Parathyroid adenoma (tissue), 2 donors: Measurements from ENCODE around the gene CTBP2.

Experiments used
- H2AFZ ChIP-seq: fragments of 300-600 bp; sonication (generic); one replicate; pipeline ENCODE4 v1.7.0; 2017; ENCODE audit warnings: antibody characterized with exemption, mild to moderate bottlenecking
- H3K27ac ChIP-seq: fragments of 300-600 bp; sonication (generic); one replicate; pipeline ENCODE4 v1.7.0; 2017
- H3K27me3 ChIP-seq: fragments of 300-600 bp; sonication (generic); one replicate; pipeline ENCODE4 v1.7.0; 2017; ENCODE audit warnings: low read length; ENCODE audit not compliant: control insufficient read depth, insufficient read depth
- H3K36me3 ChIP-seq: fragments of 300-600 bp; sonication (generic); one replicate; pipeline ENCODE4 v1.7.0; 2017; ENCODE audit warnings: low read length; ENCODE audit not compliant: control insufficient read depth, insufficient read depth
- H3K4me1 ChIP-seq: fragments of 300-600 bp; sonication (generic); one replicate; pipeline ENCODE4 v1.7.0; 2017; ENCODE audit warnings: control low read depth
- H3K4me2 ChIP-seq: fragments of 300-600 bp; sonication (generic); one replicate; pipeline ENCODE4 v1.7.0; 2017; ENCODE audit warnings: low read length
- H3K4me3 ChIP-seq: fragments of 300-600 bp; sonication (generic); one replicate; pipeline ENCODE4 v1.7.0; 2017; ENCODE audit warnings: low read depth, low read length
- H3K79me2 ChIP-seq: fragments of 300-600 bp; sonication (generic); one replicate; pipeline ENCODE4 v1.7.0; 2017; ENCODE audit warnings: control low read depth
- H3K9ac ChIP-seq: fragments of 300-600 bp; sonication (generic); one replicate; pipeline ENCODE4 v1.7.0; 2017; ENCODE audit warnings: mild to moderate bottlenecking
- H3K9me3 ChIP-seq: fragments of 300-600 bp; sonication (generic); one replicate; pipeline ENCODE4 v1.7.0; 2017; ENCODE audit warnings: low read length; ENCODE audit not compliant: control insufficient read depth
- TF ChIP-seq, protein P1 (sequence below): fragments of 300-600 bp; sonication (generic); IDR thresholded peaks from one replicate; pipeline ENCODE4 v1.7.0; 2017; ENCODE audit warnings: antibody characterized with exemption, mild to moderate bottlenecking
- donor health status: primary hyperparathyroidism.

Gene CTBP2

GRCh38 chr10:125175807-125176206 is 15.4 kb upstream of the CTBP2 start:
- TF ChIP-seq, protein P1, sequence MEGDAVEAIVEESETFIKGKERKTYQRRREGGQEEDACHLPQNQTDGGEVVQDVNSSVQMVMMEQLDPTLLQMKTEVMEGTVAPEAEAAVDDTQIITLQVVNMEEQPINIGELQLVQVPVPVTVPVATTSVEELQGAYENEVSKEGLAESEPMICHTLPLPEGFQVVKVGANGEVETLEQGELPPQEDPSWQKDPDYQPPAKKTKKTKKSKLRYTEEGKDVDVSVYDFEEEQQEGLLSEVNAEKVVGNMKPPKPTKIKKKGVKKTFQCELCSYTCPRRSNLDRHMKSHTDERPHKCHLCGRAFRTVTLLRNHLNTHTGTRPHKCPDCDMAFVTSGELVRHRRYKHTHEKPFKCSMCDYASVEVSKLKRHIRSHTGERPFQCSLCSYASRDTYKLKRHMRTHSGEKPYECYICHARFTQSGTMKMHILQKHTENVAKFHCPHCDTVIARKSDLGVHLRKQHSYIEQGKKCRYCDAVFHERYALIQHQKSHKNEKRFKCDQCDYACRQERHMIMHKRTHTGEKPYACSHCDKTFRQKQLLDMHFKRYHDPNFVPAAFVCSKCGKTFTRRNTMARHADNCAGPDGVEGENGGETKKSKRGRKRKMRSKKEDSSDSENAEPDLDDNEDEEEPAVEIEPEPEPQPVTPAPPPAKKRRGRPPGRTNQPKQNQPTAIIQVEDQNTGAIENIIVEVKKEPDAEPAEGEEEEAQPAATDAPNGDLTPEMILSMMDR, result no peak
- Histone ChIP-seq H3K4me2 (no peak overlapping the region), H3K9me3 (no peaks in the 10 kb centered on the region), H2AFZ (no peak overlapping the region), H3K9ac (no peak overlapping the region), H3K36me3 (no peaks in the 10 kb centered on the region), H3K27ac (no peak overlapping the region), H3K27me3 (no peaks in the 10 kb centered on the region), H3K79me2 (no peaks in the 10 kb centered on the region), H3K4me3 (no peak overlapping the region), H3K4me1 (no peaks in the 10 kb centered on the region)

- no peak overlapping the region for H2AFZ ChIP-seq
- no peak overlapping the region for H3K9ac ChIP-seq
- H3K27ac ChIP-seq, result no peak overlapping the region
- no peak overlapping the region for H3K4me2 ChIP-seq
- H3K9me3 ChIP-seq, result no peaks in the 10 kb centered on the region
- H3K4me1 ChIP-seq, result no peaks in the 10 kb centered on the region
- H3K79me2 ChIP-seq, result no peaks in the 10 kb centered on the region
- TF ChIP-seq, protein P1, result no peak
- H3K27me3 ChIP-seq, result no peaks in the 10 kb centered on the region
- H3K4me3 ChIP-seq, result no peak overlapping the region
- no peaks in the 10 kb centered on the region for H3K36me3 ChIP-seq
Measured at GRCh38 chr10:125174360-125174759, 14.0 kb upstream of the CTBP2 start.

- Histone ChIP-seq H3K27ac (no peak overlapping the region), H3K9me3 (no peaks in the 10 kb centered on the region), H3K27me3 (no peaks in the 10 kb centered on the region), H2AFZ (no peak overlapping the region), H3K79me2 (no peaks in the 10 kb centered on the region), H3K36me3 (no peaks in the 10 kb centered on the region), H3K9ac (no peak overlapping the region), H3K4me1 (peaks cover 5% of the 10 kb centered on the region), H3K4me2 (no peak overlapping the region), H3K4me3 (no peak overlapping the region)
- TF ChIP-seq, protein P1, result no peak
Measured at GRCh38 chr10:125172694-125173093, 12.3 kb upstream of the CTBP2 start.

DNA sequence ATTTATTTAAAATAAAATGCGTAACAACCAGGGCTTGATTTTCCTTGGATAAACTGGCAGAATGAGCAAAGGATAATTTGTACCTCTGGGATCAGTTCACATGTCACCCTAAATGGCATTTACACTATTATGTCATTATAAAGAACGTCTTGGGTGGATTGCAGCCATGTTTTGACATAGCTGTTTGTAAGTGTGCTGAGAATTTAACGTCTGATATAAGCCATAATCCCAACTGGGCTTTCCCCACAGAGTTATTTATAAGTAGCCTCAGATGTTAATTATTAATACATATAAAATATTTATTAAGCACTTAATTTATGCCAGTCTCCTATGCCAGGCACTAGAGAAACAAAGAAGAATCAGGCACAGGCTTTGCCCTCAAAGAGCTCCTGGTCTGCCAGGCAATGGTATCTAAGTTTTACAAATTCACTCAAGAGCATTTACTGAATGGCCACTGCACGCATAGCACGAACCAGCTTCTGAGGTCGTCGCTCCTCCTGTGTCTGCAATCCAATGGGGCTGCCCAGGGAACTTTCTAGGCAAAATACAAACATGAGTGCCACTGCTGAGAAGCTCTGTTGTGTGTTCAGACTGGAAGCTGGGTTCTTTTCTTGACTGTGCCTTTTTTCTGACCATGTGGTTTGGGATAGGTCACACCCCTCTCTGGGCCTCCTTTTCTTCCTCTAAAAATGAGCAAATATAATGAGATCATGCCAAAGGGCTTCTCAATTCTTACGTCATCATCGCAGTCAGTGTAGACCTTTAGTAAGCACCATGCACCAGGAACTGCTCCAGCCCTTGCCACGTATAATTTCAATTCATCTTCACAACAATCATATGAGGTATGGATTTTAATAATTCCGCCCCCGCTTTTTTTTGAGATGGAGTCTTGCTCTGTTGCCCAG is 11.3 kb upstream of the CTBP2 start:
- Histone ChIP-seq H3K9me3 (no peaks in the 10 kb centered on the region), H3K79me2 (no peaks in the 10 kb centered on the region), H2AFZ (no peak overlapping the region), H3K27me3 (no peaks in the 10 kb centered on the region), H3K4me1 (peaks cover 5% of the 10 kb centered on the region), H3K36me3 (no peaks in the 10 kb centered on the region), H3K9ac (no peak overlapping the region), H3K27ac (no peak overlapping the region), H3K4me2 (no peak overlapping the region), H3K4me3 (no peak overlapping the region)
- TF ChIP-seq, protein P1, result no peak

DNA sequence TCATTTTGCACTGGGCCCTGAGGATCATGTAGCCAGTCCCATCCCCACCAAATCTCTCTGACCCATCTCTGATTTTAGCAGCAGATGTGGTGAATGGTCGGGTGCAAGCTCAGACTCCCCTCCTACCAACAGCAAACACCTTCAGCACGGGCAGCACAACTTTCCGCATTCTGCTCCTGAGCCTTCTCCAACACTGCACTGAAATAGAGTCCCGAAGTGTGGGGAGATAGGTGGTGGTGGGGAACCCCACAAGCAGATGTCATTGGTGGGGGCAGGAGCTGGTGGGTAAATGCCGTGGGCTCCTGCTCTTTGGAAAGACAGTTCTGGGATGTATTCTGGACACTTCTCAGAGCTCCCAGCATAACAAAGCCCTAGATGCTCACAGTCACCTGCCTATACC is 9.6 kb upstream of the CTBP2 start:
- H3K4me3 ChIP-seq, result no peak overlapping the region
- H3K27ac ChIP-seq, result no peak overlapping the region
- no peaks in the 10 kb centered on the region for H3K9me3 ChIP-seq
- peaks cover 5% of the 10 kb centered on the region for H3K4me1 ChIP-seq
- no peaks in the 10 kb centered on the region for H3K79me2 ChIP-seq
- no peak overlapping the region for H3K9ac ChIP-seq
- H3K27me3 ChIP-seq, result no peaks in the 10 kb centered on the region
- H3K36me3 ChIP-seq, result no peaks in the 10 kb centered on the region
- H3K4me2 ChIP-seq, result no peak overlapping the region
- TF ChIP-seq, protein P1, result no peak
- H2AFZ ChIP-seq, result no peak overlapping the region
